Activated naive CD8-positive, alpha-beta T cell treated with anti-CD3 and anti-CD28 coated beads for 36 hours (primary cell): ENCODE measurements around the gene P2RX7. TPM values are rescaled to one million over a fixed set of nuclear protein-coding genes. Genes with fewer than 3 reads are reported as not detected.
"Not testable (repeated sequence)": the region's sequence is repeated elsewhere in the genome, so short reads cannot be mapped to it uniquely, and the experiment has no call there.

Experiments
- DNase-seq: peaks from one replicate; pipeline ENCODE4 v3.0.0; 2021
- H3K27ac Mint-ChIP-seq: one replicate; pipeline ENCODE4 v1.8.0; 2022; ENCODE audit warnings: mild to moderate bottlenecking, moderate library complexity, mixed read lengths
- H3K27me3 Mint-ChIP-seq: one replicate; pipeline ENCODE4 v1.8.0; 2022; ENCODE audit warnings: mild to moderate bottlenecking, mixed read lengths
- H3K36me3 Mint-ChIP-seq: one replicate; pipeline ENCODE4 v1.8.0; 2021; ENCODE audit warnings: mild to moderate bottlenecking, mixed read lengths
- H3K4me1 Mint-ChIP-seq: one replicate; pipeline ENCODE4 v1.8.0; 2021; ENCODE audit warnings: mixed read lengths
- H3K4me3 Mint-ChIP-seq: one replicate; pipeline ENCODE4 v1.8.0; 2022; ENCODE audit warnings: mild to moderate bottlenecking, moderate library complexity, mixed read lengths
- H3K9me3 Mint-ChIP-seq: one replicate; pipeline ENCODE4 v1.8.0; 2022; ENCODE audit warnings: mixed read lengths
- total RNA-seq, 2 experiments: library from RNA; stranded (reverse); gene quantifications; one replicate each; pipeline ENCODE4 v1.2.3, GENCODE V29; 2021

Gene P2RX7
- total RNA-seq, 2 experiments from 2014 or later: 3.6 to 3.9 TPM

GRCh38 chr12:121189131-121189530 lies 56.5 kb downstream of the P2RX7 start:
- Mint-ChIP-seq H3K4me1 (peaks cover 4% of the 10 kb centered on the region), H3K9me3 (no peaks in the 10 kb centered on the region), H3K36me3 (no peaks in the 10 kb centered on the region), H3K4me3 (no peak overlapping the region), H3K27me3 (no peaks in the 10 kb centered on the region), H3K27ac (no peak overlapping the region)
- DNase-seq: no peak

GRCh38 chr12:121189619-121190155 lies 57.0 kb downstream of the P2RX7 start:
- Mint-ChIP-seq H3K36me3 (no peaks in the 10 kb centered on the region), H3K4me3 (no peak overlapping the region), H3K9me3 (no peaks in the 10 kb centered on the region), H3K4me1 (peaks cover 4% of the 10 kb centered on the region), H3K27me3 (no peaks in the 10 kb centered on the region), H3K27ac (no peak overlapping the region)
- no peak for DNase-seq

GRCh38 chr12:121190523-121191031 lies 57.9 kb downstream of the P2RX7 start:
- H3K9me3 Mint-ChIP-seq: no peaks in the 10 kb centered on the region
- no peaks in the 10 kb centered on the region for H3K36me3 Mint-ChIP-seq
- no peaks in the 10 kb centered on the region for H3K27me3 Mint-ChIP-seq
- H3K4me3 Mint-ChIP-seq: no peak overlapping the region
- peaks cover 4% of the 10 kb centered on the region for H3K4me1 Mint-ChIP-seq
- no peak overlapping the region for H3K27ac Mint-ChIP-seq
- no peak for DNase-seq

- Mint-ChIP-seq H3K27me3 (no peaks in the 10 kb centered on the region), H3K27ac (no peak overlapping the region), H3K4me1 (peaks cover 4% of the 10 kb centered on the region), H3K36me3 (no peaks in the 10 kb centered on the region), H3K4me3 (no peak overlapping the region), H3K9me3 (no peaks in the 10 kb centered on the region)
- no peak for DNase-seq
These were observed 58.5 kb downstream of the P2RX7 start for GRCh38 chr12:121191151-121191550.

DNA sequence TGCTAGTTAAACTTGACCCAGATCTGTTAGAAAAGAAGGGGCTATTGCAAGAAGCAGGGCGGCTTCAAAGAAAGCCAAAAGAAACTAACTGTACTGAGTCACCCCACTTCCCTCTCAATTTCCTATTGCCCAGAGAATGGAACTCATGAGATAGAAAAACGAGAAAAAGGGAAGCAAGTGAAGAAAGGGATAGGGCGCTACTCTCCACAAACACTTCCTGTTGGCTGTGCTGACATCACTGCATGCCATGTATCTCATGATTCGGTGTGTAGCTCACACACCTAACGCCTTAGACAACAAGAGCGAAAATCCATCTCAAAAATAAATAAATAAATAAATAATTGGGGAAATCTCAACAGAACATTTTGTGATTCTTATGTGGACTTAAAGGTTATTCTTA lies 64.2 kb downstream of the P2RX7 start:
- Mint-ChIP-seq H3K4me1 (peaks cover 8% of the 10 kb centered on the region), H3K9me3 (no peaks in the 10 kb centered on the region), H3K27me3 (no peaks in the 10 kb centered on the region), H3K4me3 (no peak overlapping the region), H3K27ac (no peak overlapping the region), H3K36me3 (no peaks in the 10 kb centered on the region)
- DNase-seq: no peak

GRCh38 chr12:121198949-121199348 lies 66.3 kb downstream of the P2RX7 start:
- no peaks in the 10 kb centered on the region for H3K27me3 Mint-ChIP-seq
- H3K4me1 Mint-ChIP-seq: peaks cover 10% of the 10 kb centered on the region
- no peak overlapping the region for H3K27ac Mint-ChIP-seq
- H3K9me3 Mint-ChIP-seq: no peaks in the 10 kb centered on the region
- no peak for DNase-seq
- H3K4me3 Mint-ChIP-seq: no peak overlapping the region
- no peaks in the 10 kb centered on the region for H3K36me3 Mint-ChIP-seq

DNA sequence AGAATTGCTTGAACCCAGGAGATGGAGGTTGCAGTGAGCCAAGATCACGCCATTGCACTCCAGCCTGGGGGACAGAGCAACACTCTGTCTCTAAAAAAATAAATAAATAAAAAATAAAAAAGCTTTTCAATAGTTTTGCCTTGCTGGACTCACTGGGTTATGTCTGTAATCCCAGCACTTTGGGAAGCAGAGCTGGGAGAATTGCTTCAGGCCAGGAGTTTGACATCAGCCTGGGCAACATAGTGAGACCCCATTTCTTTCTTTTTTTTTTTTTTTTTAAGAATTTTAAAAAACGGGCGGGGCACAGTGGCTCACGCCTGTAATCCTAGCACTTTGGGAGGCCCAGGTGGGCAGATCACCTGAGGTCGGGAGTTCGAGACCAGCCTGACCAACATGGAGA lies 68.5 kb downstream of the P2RX7 start:
- H3K4me3 Mint-ChIP-seq: not testable (repeated sequence)

GRCh38 chr12:121202407-121203355 lies 70.0 kb downstream of the P2RX7 start:
- H3K4me3 Mint-ChIP-seq: no peak overlapping the region
- DNase-seq: no peak
- no peaks in the 10 kb centered on the region for H3K36me3 Mint-ChIP-seq
- peaks cover 2% of the 10 kb centered on the region for H3K9me3 Mint-ChIP-seq
- no peak overlapping the region for H3K27ac Mint-ChIP-seq
- H3K27me3 Mint-ChIP-seq: no peaks in the 10 kb centered on the region
- peaks cover 13% of the 10 kb centered on the region for H3K4me1 Mint-ChIP-seq

More for the DNA sequence above, 68.5 kb downstream of the P2RX7 start:
- not testable (repeated sequence) for H3K36me3 Mint-ChIP-seq, H3K9me3 Mint-ChIP-seq, H3K27me3 Mint-ChIP-seq, H3K27ac Mint-ChIP-seq, DNase-seq
- H3K4me1 Mint-ChIP-seq: peaks cover 17% of the 10 kb centered on the region

GRCh38 chr12:121203482-121203881 lies 70.8 kb downstream of the P2RX7 start:
- Mint-ChIP-seq H3K36me3 (no peaks in the 10 kb centered on the region), H3K27ac (no peak overlapping the region), H3K9me3 (peaks cover 2% of the 10 kb centered on the region), H3K27me3 (no peaks in the 10 kb centered on the region), H3K4me3 (no peak overlapping the region), H3K4me1 (peaks cover 9% of the 10 kb centered on the region)
- no peak for DNase-seq

- Mint-ChIP-seq H3K9me3 (peaks cover 2% of the 10 kb centered on the region), H3K27me3 (no peaks in the 10 kb centered on the region), H3K36me3 (no peaks in the 10 kb centered on the region), H3K4me3 (no peak overlapping the region), H3K27ac (no peak overlapping the region), H3K4me1 (peaks cover 16% of the 10 kb centered on the region)
- no peak for DNase-seq
These were observed 72.8 kb downstream of the P2RX7 start for GRCh38 chr12:121205491-121205890.

DNA sequence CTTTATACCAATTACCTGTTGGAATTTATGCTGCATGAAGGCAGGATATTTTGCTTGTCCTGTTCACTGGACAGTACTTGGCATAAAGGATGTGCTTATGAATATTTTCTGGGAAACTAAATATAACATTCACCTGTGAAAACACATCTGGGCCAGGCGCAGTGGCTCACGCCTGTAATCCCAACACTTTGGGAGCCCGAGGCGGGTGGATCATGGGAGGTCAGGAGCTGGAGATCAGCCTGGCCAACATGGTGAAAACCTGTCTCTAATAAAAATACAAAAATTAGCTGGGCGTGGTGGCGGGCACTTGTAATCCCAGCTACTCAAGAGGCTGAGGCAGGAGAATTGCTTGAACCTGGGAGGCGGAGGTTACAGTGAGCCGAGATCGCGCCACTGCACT lies 75.9 kb downstream of the P2RX7 start:
- DNase-seq, H3K27ac Mint-ChIP-seq, H3K36me3 Mint-ChIP-seq, H3K27me3 Mint-ChIP-seq, H3K9me3 Mint-ChIP-seq: not testable (repeated sequence)
- Mint-ChIP-seq H3K4me1 (peaks cover 31% of the 10 kb centered on the region), H3K4me3 (peak overlapping the region; percentile 76)

DNA sequence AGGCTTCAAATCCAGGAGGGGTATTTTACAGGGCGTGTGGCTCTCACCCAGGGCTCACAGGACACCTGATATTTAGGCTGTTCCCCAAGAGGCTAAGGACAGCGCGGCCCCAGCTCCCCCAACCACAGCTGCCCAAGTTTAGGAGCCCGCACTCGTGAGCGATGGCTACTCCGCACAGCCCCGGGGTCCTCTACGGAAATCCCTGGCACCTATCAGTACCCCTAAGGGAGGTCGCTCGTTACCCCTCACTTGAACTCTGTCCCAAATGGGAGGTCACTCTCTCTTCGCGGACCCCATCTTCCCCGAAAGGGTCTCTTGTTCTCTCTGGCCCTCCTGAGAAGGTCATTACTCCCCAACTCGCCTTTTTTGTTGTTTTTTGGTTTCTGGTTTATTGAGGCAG lies 76.5 kb downstream of the P2RX7 start:
- H3K4me3 Mint-ChIP-seq: peak overlapping the region; percentile 76
- DNase-seq: no peak
- H3K9me3 Mint-ChIP-seq: peaks cover 2% of the 10 kb centered on the region
- H3K36me3 Mint-ChIP-seq: peaks cover 10% of the 10 kb centered on the region
- H3K27ac Mint-ChIP-seq: peak overlapping the region; percentile 25
- H3K4me1 Mint-ChIP-seq: peaks cover 28% of the 10 kb centered on the region
- H3K27me3 Mint-ChIP-seq: no peaks in the 10 kb centered on the region

- no peaks in the 10 kb centered on the region for H3K27me3 Mint-ChIP-seq
- H3K4me3 Mint-ChIP-seq: peak within 1 kb of the TSS; percentile 84
- peaks cover under 1% of the 10 kb centered on the region for H3K9me3 Mint-ChIP-seq
- H3K36me3 Mint-ChIP-seq: peaks cover 12% of the 10 kb centered on the region
- peaks cover 31% of the 10 kb centered on the region for H3K4me1 Mint-ChIP-seq
- H3K27ac Mint-ChIP-seq: peak within 1 kb of the TSS; percentile 90
- DNase-seq: peak; percentile 92
These were observed 77.2 kb downstream of the P2RX7 start, which contains the start of gene P2RX4 for GRCh38 chr12:121209624-121210572. P2RX4 (plus strand) TSS chr12:121210129; CDS start chr12:121210165, 36 bp downstream.

- Mint-ChIP-seq H3K36me3 (peaks cover 19% of the 10 kb centered on the region), H3K9me3 (no peaks in the 10 kb centered on the region), H3K4me1 (peaks cover 40% of the 10 kb centered on the region), H3K27me3 (no peaks in the 10 kb centered on the region), H3K27ac (no peak overlapping the region), H3K4me3 (no peak overlapping the region)
- DNase-seq: no peak
These were observed 80.2 kb downstream of the P2RX7 start for GRCh38 chr12:121212875-121213274.
